Inflammatory macrophage treated with lipopolysaccharide for 4 hours (primary cell): Measurements from ENCODE around the gene SHISA7.
A peak's percentile ranks its signal among the peaks of the same experiment; 100 is the strongest.

ENCODE experiments used
- DNase-seq: peaks from one replicate; pipeline ENCODE4 v3.0.0-alpha.2; 2020

The SHISA7 gene

DNA sequence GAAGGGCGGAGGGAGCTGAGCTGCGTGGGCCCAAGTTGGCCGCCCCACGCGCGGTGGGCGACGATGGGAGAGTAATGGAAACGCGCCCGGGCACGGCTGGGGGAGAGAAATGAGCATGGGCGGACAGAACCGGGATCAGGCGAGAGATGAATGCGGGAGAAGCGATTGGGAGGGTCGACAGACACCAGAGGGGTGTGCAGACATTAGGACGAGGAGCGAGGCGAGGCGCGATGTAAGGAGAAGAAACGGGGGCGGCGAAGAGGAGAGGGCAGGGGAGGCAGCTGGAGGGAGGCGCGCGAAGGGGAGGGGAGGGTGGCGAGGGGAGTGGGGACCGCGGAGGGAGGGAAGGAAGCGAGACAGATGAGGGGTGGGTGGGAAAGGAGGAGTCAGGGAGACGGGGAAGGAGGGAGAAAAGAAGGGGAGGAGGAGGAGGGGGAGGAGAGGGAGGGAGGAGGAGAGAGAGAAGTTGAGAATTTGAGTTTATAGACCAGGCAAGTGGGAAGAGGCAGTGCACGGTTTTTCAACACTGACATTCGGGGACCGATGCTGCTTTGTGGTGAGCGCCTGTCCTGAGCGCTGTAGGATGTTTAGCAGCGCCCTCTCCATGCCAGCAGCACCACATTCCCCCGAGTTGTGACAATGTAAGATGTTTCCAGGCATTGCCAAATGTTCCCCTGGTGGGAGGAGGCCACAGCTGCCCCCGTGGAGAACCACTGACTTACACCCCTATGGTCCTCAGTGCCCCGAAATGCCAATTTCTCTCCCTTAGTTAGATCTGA is at the start of gene SHISA7:
TSS of gene SHISA7 (minus strand) at position 256 of the 779 bp plus-strand sequence. CDS start 437 bp downstream, outside the sequence.
- no peak for DNase-seq

DNA sequence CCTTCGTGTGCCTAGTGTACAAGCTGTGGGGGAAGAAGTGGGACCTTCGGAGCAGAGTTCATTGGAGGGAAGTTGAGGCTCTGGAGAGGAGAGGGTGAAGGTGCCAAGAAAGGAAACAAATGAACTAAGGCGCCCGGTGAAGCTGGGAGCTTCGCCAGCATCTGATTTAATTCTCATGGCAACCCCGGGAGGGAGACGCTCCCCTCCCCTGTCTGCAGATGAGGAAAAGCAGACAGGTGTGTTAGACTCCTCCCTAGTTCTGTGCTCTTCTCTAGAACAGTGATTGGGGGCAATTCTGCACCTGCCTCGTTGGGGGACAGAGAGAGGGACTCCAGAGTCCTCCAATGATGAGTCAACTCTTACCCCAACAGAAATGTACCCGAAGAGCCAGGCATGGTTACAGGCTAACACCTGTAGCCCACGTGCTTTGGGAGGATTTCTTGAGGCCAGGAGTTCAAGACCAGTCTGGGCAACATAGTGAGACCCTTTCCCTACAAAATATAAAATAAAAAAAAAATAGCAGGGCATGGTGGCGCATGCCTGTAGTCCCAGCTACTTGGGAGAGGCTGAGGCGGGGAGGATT is 49.4 kb upstream of the SHISA7 start:
- DNase-seq: no peak

DNA sequence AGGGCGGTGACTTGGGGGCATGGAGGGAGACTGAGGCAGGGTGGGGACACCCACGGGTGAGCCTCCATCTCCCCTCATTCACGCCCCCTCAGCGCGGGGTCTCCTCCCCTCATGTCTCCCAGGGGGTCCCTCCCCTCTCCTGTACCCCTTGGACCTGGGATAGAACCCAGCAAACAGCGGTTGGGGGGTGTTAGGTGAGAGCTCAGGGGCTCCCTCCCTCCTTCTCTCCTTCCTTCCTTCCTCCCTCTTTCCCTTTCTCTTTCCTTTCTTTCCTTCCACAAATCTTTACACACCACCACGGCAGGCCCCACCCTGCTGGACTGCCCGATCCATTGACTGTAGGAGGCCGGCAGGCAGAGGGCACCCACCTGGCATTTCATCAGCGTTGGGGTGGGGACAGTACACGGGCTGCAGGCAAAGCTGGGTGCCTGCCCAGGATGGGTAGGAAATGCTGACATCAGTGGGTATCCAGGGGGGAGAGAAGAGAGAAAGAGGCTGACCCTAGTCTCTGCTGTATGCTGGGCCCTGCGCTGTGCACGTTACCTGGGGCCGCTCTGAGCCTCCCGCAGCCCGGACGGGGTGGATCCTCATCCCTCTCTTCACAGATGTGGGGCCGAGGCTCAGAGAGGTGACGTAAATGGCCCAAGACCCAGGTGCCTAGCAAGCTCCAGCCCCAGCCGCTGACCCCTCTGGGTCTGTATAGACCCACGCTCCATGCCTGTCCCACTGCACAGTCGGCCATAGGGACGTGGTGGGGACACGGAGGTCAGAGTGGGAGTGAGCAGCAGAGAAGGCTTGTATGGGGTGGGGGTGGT is 48.7 kb upstream of the SHISA7 start:
- no peak for DNase-seq

DNA sequence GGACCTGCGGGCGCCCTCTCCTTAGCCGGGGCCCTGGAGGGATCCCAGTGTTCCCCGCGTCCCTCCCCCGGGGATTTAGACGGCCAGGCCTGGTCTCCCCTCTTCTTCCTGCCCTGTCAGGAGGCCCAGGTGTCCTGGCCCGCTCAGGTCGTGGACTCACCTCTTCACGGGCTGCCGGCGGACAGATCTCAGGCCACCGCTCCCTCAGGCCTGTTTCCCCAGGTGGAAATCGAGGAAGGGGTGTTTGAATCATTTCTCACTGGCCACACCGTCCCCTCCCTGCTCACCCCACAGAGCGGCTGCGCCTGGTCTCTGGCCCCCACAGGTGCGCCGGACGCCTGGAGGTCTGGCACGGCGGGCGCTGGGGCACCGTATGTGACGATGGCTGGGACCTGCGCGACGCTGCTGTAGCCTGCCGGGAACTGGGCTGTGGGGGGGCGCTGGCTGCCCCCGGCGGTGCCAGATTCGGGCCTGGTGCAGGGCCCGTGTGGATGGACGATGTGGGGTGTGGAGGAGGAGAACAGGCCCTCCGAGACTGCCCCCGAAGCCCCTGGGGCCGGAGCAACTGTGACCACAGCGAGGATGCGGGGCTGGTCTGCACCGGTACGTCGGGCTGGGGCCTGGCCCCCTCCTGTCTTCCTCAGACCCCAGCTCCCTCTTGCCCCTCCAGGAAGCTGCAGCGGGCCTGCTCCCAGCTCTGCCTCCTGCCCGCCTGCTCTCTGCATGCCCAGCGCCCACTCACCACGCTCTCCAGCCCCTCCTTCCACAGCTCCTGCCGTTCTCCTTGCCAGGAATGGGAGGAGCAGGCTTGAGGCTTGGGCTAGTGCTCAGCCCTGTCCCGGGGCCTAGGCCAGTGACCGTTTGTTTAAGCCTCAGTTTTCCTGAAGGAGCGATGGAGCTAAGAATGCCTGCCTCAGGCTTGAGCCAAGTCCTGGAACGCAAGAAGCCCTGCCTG is 47.7 kb upstream of the SHISA7 start:
- no peak for DNase-seq

DNA sequence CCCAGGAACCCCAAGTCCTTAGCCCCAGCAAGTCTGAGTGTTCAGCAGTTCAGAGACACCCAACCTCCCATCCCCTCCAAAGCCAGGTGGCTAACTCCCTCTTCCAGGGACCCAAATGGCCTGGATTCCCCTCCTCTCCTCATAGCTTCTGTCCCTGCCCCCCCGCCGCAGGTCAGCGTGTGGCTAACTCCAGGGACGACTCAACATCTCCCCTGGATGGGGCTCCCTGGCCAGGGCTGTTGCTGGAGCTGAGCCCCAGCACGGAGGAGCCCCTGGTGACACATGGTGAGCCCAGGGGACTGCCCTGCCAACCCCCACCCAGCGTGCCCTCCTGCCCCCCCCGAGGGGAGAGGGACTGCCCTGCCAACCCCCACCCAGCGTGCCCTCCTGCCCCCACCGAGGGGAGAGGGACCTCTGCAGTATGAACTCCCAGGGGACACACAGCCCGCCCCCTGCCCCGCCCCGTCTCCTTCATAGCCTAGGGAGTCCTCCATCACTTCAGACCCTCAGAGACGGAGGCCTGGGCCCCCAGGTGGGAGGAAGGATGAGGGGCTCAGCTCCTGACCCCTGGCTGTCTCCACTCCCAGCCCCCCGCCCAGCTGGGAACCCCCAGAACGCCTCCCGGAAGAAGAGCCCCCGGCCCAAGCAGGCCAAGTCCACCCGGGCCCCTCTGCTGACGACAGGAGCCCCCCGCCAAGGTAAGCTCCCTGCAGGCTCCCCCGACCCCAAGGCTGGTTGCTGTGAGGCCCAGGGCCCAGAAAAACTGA is 46.8 kb upstream of the SHISA7 start:
- DNase-seq: no peak

DNA sequence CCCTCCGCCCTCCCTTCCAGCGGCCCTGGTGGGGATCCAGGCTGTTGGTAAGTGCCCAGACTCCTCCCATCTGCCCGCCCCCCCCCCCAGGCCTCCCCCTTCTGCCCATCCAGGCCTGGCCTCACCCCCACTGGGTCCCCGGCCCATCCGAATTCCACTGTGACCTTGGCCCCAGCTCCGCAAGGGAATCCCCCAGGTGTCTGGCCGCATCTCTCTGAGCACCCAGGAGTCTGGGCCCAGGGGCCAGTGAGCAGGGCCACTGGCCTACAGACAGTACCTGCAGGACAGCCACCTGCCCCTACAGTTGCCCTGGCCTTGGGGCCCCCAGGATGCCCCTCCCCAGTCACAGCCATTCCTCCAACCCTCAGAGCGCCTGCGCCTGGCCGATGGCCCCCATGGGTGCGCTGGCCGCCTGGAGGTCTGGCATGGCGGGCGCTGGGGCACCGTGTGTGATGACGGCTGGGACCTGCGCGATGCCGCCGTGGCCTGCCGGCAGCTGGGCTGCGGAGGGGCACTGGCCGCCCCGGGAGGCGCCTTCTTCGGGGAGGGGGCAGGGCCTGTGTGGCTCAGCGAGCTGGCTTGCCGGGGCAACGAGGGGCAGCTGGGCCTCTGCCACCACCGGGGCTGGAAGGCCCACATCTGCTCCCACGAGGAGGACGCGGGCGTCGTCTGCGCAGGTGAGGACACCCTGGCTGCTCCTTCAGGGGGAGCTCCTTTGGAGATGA is 46.0 kb upstream of the SHISA7 start:
- no peak for DNase-seq

DNA sequence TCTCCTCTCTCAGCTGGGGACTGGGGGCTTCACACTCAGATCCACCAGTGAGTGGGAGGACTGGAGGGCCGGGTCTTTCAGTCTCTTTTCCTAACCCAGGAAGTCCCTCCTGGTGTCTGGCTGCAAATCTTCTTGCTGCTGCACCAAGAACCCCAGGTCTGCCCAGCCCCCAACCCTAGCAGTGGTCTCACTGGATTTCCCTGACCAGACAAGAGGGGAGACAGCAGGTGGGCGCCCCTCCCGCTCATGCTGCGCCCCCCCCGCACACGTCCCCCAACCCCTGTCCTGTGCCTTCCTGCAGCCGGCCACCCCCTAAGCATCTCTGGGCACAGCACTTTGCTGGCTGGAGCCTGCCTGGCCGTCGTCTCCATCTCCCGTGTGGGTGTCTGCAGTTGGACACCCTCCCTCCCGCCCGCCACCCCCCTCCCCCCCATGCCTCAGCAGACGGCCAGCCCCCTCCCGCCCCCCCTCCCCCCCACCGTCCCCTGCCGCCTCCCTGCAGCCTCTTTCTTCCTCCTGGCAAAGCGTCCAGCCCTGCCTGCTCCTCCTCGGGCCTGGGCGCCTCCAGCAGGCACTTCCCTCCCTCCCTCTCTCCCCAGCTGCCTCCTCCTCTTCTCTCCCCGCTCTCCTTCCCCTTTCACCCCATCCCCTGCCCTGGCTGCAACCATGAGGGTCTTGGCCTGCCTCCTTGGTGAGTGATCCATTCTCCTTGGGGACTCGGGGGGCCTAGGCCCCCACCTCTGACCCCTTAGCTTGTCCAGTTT is 45.0 kb upstream of the SHISA7 start, which contains the start of gene SSC5D:
TSS of gene SSC5D (plus strand) at position 513 of the 764 bp plus-strand sequence. CDS start at position 667, 154 bp downstream.
- no peak for DNase-seq

DNA sequence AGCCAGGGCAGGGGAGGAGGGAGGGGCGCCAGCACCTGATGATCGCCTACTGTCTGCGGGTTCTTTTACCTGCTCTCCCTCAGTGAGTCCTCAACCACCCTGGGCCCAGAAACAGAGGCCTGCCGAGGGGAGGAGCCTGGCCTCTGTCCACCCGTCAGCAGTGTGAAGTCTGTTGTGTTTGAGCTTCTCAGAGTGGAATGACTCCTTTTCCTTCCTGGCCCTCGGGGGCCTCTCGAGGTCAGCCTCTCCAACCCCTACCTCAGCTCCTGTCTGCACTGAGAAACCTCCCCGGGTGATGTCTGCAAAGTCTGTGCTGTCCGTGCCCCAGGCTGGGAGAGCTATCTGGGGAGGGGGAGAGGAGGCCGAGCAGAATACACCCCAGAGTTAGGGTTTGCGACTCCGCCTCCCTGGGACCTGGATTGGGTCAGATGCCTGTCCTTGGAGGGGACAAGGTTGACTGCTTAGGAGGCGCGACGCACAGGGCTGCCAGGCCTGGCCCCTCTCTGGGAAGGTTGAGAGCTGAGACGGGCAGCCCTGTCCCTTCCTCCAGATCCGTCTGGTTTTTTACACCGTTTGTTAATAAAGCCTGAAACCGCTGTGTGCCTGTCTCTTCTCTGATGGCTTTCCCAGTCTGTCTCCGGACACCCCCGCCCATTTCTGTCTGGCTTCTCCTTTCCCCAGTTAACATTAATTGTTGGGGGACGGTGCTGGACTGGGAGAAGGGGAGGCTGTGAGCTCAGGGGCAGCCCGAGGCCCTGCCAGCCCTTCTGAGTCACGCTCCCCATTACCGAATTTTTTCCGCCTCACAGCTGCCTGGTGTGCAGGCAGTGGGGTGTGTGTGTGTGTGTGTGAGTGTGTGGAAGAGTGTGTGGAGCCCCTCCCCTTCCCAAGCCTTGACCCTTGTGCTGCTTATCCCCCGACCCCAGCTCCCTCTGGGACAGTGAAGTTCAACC is 44.1 kb upstream of the SHISA7 start:
- DNase-seq: no peak

DNA sequence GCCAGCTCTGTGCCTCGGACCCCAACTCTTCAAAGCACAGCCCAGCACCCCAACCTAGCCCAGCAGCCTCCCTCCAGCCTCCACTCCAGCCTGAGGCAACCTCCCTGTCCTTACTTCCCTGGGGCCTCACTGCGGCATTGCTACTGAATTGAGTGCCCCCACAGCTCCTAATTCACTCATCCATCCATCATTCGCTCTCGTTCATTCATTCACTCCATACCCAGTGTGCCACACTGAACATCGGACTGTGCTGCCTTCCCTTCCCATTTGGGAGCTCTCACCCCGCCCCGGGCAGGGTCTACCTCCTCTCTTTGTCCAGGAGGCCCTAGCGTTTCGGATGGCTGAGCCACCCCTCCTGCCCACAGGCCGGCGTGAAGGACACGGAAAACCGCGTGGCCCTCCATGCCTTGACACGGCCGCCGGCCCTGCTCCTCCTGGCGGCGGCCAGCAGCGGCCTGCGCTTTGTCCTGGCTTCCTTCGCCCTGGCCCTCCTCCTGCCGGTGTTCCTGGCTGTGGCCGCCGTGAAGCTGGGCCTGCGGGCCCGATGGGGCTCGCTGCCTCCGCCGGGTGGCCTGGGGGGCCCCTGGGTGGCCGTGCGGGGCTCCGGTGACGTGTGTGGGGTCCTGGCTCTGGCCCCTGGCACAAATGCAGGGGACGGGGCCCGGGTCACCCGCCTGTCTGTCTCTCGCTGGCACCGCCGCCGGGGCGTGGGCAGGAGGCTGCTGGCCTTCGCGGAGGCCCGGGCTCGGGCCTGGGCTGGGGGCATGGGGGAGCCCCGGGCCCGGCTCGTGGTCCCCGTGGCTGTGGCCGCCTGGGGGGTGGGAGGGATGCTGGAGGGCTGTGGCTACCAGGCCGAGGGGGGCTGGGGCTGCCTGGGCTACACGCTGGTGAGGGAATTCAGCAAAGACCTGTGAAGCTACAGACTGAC is 43.2 kb upstream of the SHISA7 start:
- no peak for DNase-seq

DNA sequence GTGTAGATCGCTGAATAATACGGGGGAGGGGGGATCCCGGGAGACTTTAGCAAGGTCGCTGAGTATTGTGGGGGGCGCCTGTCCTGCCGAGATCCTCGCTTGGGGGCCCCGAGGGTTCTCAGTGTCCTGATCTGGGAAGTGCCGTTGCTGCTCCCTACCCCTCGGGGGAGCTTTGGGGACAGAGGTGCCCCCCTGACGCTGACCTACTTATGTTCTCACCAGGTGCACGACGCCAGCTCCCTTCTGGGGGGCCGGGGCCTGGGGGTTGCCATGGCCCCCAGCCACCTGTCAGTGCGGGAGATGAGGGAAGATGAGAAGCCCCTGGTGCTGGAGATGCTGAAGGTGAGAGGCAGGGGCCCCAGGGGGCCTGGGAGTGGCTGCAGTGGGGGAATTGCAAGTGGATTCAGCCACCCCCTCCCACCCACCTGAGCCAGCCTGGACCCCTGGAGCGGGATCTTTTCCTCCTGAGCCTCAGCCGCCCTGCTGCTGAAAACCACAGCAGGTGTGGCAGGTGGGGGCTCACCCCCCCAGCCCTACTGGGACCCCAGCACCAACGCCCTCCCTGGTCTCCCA is 42.4 kb upstream of the SHISA7 start:
- DNase-seq: no peak

DNA sequence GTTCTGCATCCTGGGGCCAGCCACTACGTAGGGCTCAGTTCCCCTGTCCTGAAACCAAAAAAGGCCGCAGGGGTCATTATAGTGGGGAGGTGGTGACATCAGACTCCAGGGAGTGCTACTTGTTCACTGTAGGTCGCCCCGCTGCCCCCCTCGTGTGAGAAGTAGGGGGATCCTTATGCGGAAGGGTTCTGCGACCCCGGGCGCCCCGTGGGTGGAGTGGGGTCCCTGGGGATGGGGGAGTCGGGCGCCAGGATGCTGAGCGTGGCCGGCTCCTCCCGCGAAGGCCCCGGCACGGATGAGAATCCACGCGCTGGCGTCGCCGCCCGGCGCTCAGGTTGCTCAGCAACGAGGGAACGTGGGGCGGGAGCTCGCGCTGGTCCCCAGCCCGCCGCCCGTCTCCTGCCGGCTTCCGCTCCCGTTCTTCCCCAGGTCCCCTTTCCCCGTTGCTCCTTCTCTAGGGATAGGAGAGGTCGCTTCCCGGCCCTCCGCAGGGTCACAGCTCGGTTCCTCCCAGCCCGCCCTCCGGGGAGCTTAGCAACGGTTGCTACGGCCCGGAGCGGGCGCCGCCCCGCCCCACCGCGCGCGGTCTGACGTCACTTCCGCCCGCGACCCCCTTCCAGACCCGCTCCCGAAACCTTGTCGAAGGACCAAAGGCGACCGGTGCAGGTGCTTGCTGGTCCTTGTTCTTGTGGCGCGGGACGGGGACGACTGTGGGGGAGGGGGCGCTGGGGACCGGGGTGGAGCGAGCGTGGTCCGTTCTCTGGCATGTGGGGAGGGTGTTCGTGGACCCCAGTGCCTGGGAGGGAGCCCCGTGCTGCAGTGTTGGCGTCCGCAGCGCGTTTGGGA is 41.7 kb upstream of the SHISA7 start, which contains the start of gene NAT14:
TSS of gene NAT14 (plus strand) at position 596 of the 846 bp plus-strand sequence. CDS start 521 bp downstream, outside the sequence.
- peak; percentile 23 for DNase-seq

DNA sequence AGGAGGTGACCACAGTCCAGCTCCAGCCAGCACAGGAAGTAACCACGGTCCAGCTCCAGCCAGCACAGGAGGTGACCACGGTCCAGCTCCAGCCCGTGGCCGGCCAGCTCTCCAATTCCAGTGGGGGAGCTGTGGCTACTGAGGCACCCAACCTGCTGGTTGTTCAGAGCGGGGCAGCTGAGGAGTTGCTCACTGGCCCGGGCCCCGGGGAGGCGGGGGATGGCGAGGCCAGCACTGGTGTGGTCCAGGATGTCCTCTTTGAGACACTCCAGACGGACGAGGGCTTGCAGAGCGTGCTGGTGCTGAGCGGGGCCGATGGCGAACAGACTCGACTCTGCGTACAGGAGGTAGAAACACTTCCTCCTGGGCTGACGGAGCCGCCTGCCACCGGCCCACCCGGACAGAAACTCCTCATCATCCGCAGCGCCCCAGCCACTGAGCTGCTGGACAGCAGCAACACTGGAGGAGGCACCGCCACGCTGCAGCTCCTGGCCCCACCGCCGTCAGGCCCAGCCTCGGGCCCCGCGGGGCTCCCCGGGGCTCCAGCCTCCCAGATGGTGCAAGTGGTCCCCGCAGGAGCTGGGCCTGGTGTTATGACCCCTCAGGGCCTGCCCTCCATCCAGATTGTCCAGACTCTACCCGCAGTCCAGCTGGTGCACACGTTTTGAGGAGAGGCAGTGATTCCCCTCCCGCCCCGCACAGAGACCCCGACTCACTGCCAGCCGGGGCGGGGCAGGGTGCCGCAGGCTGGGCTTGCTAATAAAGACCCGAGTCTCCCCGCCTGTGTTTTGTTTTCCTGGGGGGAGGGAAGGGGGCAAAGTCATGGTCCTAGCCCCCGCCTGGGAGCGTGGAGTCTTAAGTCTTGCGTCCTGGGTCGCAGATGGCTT is 40.8 kb upstream of the SHISA7 start:
- no peak for DNase-seq

DNA sequence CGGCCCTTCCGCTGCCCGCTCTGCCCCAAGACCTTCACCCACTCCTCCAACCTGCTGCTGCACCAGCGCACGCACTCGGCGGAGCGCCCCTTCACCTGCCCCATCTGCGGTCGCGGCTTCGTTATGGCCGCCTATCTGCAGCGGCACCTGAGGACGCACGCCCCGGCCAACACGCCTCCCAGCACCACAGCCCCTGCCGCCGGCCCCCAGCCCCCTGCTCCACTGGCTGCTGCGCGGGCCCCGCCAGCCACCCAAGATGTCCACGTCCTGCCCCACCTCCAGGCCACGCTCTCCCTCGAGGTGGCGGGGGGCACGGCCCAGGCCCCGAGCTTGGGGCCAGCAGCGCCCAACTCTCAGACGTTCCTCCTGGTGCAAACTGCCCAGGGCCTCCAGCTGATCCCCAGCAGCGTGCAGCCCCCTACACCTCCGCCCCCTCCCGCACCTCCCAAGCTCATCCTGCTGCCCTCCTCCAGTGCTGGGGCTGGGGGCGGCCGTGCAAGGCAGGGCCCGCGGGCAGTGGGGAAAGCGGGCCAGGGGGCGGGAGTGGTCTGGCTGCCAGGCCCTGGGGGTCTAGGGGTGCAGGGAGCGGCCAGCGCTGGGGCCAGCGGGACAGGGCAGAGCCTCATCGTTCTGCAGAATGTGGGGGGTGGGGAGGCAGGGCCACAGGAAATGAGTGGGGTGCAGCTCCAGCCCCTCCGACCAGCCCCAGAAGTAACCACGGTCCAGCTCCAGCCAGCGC is 40.0 kb upstream of the SHISA7 start:
- DNase-seq: no peak
